MM.1S (cell line): ENCODE data around the gene PLCH1.

Experiments
- CTCF ChIP-seq: fragments of 300-600 bp; sonication (generic); IDR thresholded peaks from 2 replicates; pipeline ENCODE4 v1.5.1; 2016; ENCODE audit warnings: antibody characterized with exemption, low read length, mixed read lengths
- EZH2 ChIP-seq: fragments of 300-600 bp; sonication (generic); optimal IDR thresholded peaks from 2 replicates; pipeline ENCODE3; 2017; ENCODE audit warnings: low read depth, mild to moderate bottlenecking, antibody characterized with exemption, low read length, mixed read lengths
- EZH2phosphoT487 ChIP-seq: fragments of 300-600 bp; sonication (generic); IDR thresholded peaks from 2 replicates; pipeline ENCODE4 v1.6.1; 2018; ENCODE audit warnings: antibody characterized with exemption, low read length

GRCh38 chr3:155742349-155742965 lies 2.4 kb downstream of the PLCH1 start:
- no peak for TF ChIP-seq CTCF
- no peak for TF ChIP-seq EZH2phosphoT487
- no peak for TF ChIP-seq EZH2
